ENCODE data around the gene GPSM1.

- TF ChIP-seq TAF1 (IDR thresholded peaks at IDR 0.05; ENCODE audit: low read depth): no peak
- TF ChIP-seq MAX (IDR thresholded peaks at IDR 0.05): no peak
These were observed 16.5 kb downstream of the GPSM1 start for GRCh38 chr9:136343884-136344269.
